ENCODE measurements around the gene TMPRSS6. TPM values are rescaled to one million over a fixed set of nuclear protein-coding genes. Genes with fewer than 3 reads are reported as not detected.

Gene TMPRSS6
- total and polyA plus RNA-seq, 2 donors (not counting 1 experiment from before 2014, with no cell fraction given), result 0.03 TPM; not detected in 1

- ChIA-PET POLR2A (no interaction called here), CTCF (interaction anchor here (1.0 kb wide), 1 partner anchor 33 kb away, joined by 3 read pairs; no protein-coding TSS in a partner anchor)
- Histone ChIP-seq H4K20me1 (ENCODE audit: control insufficient read depth, insufficient read depth, low read length, poor library complexity, severe bottlenecking) (no peaks in the 10 kb centered on the region), H2AFZ (ENCODE audit: insufficient read depth, low read depth, low read length, poor library complexity, severe bottlenecking) (no peak overlapping the region), H3K36me3 (replicated peaks in 1 of 2; ENCODE audit: control extremely low read depth in 1 of 2, control insufficient read depth in 1 of 2, extremely low read depth in 1 of 2, insufficient read depth in 2 of 2, low read length in 1 of 2) (no peaks in the 10 kb centered on the region), H3K27me3 (replicated peaks in 1 of 4; ENCODE audit: control extremely low read depth in 1 of 4, control insufficient read depth in 3 of 4, insufficient read depth in 4 of 4, low read length in 3 of 4) (no peaks in the 10 kb centered on the region), H3K9ac (ENCODE audit: low read length) (no peak overlapping the region), H3K27ac (ENCODE audit: low read length in 2 of 2) (no peak overlapping the region), H3K4me3 (ENCODE audit: control extremely low read depth in 1 of 5, extremely low read depth in 1 of 5, insufficient read depth in 1 of 5, low read depth in 2 of 5, low read length in 4 of 5) (no peak overlapping the region), H3K79me2 (ENCODE audit: control insufficient read depth, insufficient read depth, low read length) (no peaks in the 10 kb centered on the region), H3K4me1 (ENCODE audit: control insufficient read depth in 2 of 2, insufficient read depth in 2 of 2, low read length in 2 of 2) (peaks cover 14 to 24% of the 10 kb centered on the region in 2 donors), H3K9me3 (ENCODE audit: control extremely low read depth in 1 of 3, control insufficient read depth in 2 of 3, insufficient read depth in 1 of 3, low read length in 2 of 3) (no peaks in the 10 kb centered on the region), H3K4me2 (replicated peaks; ENCODE audit: low read depth, low read length, poor library complexity, severe bottlenecking) (no peak overlapping the region)
- intact Hi-C loops (cut with micrococcal nuclease), result no loop called here
- DNase-seq (no peak), ATAC-seq (ENCODE audit: low read depth) (no peak)
- H3K9me3 Mint-ChIP-seq (ENCODE audit: insufficient read depth), result no peaks in the 10 kb centered on the region
- 95% methylated on average over 7 of the region's 7 CpGs for WGBS (ENCODE audit: insufficient coverage)
- H3K4me1 Mint-ChIP-seq, result peaks cover 29% of the 10 kb centered on the region
- peak overlapping the region; percentile 74 for H3K27ac Mint-ChIP-seq
- no peaks in the 10 kb centered on the region for H3K27me3 Mint-ChIP-seq
- H3K4me3 Mint-ChIP-seq, result no peak overlapping the region
- TF ChIP-seq CTCF (IDR thresholded peaks at IDR 0.05), result no peak
- no peak for TF ChIP-seq EZH2 (IDR thresholded peaks at IDR 0.05; ENCODE audit: borderline replicate concordance, insufficient read depth, low read depth, low read length, poor library complexity, severe bottlenecking)
These were observed 14.1 kb upstream of the TMPRSS6 start for GRCh38 chr22:37123649-37124048.

- Mint-ChIP-seq H3K9me3 (ENCODE audit: insufficient read depth) (no peaks in the 10 kb centered on the region), H3K27me3 (no peaks in the 10 kb centered on the region), H3K4me1 (peaks cover 29% of the 10 kb centered on the region), H3K4me3 (peak overlapping the region; percentile 86), H3K27ac (peak overlapping the region; percentile 98)
- 100% methylated on average over 3 of the region's 3 CpGs for WGBS (ENCODE audit: insufficient coverage)
- Histone ChIP-seq H3K36me3 (replicated peaks in 1 of 2; ENCODE audit: control extremely low read depth in 1 of 2, control insufficient read depth in 1 of 2, extremely low read depth in 1 of 2, insufficient read depth in 2 of 2, low read length in 1 of 2) (no peaks in the 10 kb centered on the region), H2AFZ (ENCODE audit: insufficient read depth, low read depth, low read length, poor library complexity, severe bottlenecking) (peak overlapping the region; percentile 74), H4K20me1 (ENCODE audit: control insufficient read depth, insufficient read depth, low read length, poor library complexity, severe bottlenecking) (no peaks in the 10 kb centered on the region), H3K9ac (ENCODE audit: low read length) (peak overlapping the region; percentile 22), H3K4me1 (ENCODE audit: control insufficient read depth in 2 of 2, insufficient read depth in 2 of 2, low read length in 2 of 2) (peaks cover 14 to 24% of the 10 kb centered on the region in 2 donors), H3K4me3 (ENCODE audit: control extremely low read depth in 1 of 5, extremely low read depth in 1 of 5, insufficient read depth in 1 of 5, low read depth in 2 of 5, low read length in 4 of 5) (no peak overlapping the region), H3K27ac (ENCODE audit: low read length in 2 of 2) (peak overlapping the region; percentile 34 to 69), H3K27me3 (replicated peaks in 1 of 4; ENCODE audit: control extremely low read depth in 1 of 4, control insufficient read depth in 3 of 4, insufficient read depth in 4 of 4, low read length in 3 of 4) (no peaks in the 10 kb centered on the region), H3K79me2 (ENCODE audit: control insufficient read depth, insufficient read depth, low read length) (no peaks in the 10 kb centered on the region), H3K9me3 (ENCODE audit: control extremely low read depth in 1 of 3, control insufficient read depth in 2 of 3, insufficient read depth in 1 of 3, low read length in 2 of 3) (no peaks in the 10 kb centered on the region), H3K4me2 (replicated peaks; ENCODE audit: low read depth, low read length, poor library complexity, severe bottlenecking) (peak overlapping the region; percentile 69)
- intact Hi-C loops (cut with micrococcal nuclease), result loop anchor here (1.0 kb wide), 5 partner anchors 44 to 163 kb away; no protein-coding TSS in a partner anchor
- no peak for TF ChIP-seq EZH2 (IDR thresholded peaks at IDR 0.05; ENCODE audit: borderline replicate concordance, insufficient read depth, low read depth, low read length, poor library complexity, severe bottlenecking)
- TF ChIP-seq CTCF (IDR thresholded peaks at IDR 0.05), result no peak
- POLR2A ChIA-PET, result interaction anchor here (0.6 to 1.3 kb wide), 3 partner anchors 25 to 50 kb away, joined by 3 to 7 read pairs (median 3); no protein-coding TSS in a partner anchor
- CTCF ChIA-PET, result interaction anchor here (1.2 to 2.0 kb wide), 8 partner anchors 9 to 138 kb away, joined by 3 to 10 read pairs (median 4); no protein-coding TSS in a partner anchor
- DNase-seq (no peak), ATAC-seq (ENCODE audit: low read depth) (no peak)
These were observed 13.2 kb upstream of the TMPRSS6 start for GRCh38 chr22:37122598-37123180.
